CD14-positive monocyte (primary cell): ENCODE results near the gene MBD3. TPM values are rescaled to one million over a fixed set of nuclear protein-coding genes. Genes with fewer than 3 reads are reported as not detected.

Source experiments
- DNase-seq, 3 donors: peaks; one replicate each; pipeline ENCODE4 v3.0.0-alpha.2; 2011 to 2022
- H2AFZ ChIP-seq: 2 replicates; pipeline ENCODE4 v1.6.0; 2012; ENCODE audit warnings: mild to moderate bottlenecking, low read depth, low read length, inconsistent platforms; ENCODE audit not compliant: insufficient read depth, poor library complexity, severe bottlenecking
- H3K27ac ChIP-seq, 2 donors: 1 replicate in 1 of 2; 2 replicates in 1 of 2; pipeline ENCODE4 v1.5.1; 2012 to 2013; ENCODE audit warnings: low read length in 2 of 2, control low read depth in 1 of 2, inconsistent platforms in 1 of 2, low read depth in 1 of 2, mild to moderate bottlenecking in 1 of 2
- H3K27me3 ChIP-seq, 2 donors: one replicate each; pipeline versions ENCODE4 v1.6.0 to v1.6.1; 2011 to 2013; ENCODE audit warnings: low read length in 2 of 2; ENCODE audit not compliant: control insufficient read depth in 2 of 2, insufficient read depth in 2 of 2
- H3K36me3 ChIP-seq, 2 donors: replicated peaks in 1 of 2; 1 replicate in 1 of 2; 2 replicates in 1 of 2; pipeline versions ENCODE4 v1.5.1 to v1.6.1; 2012 to 2013; ENCODE audit warnings: low read length in 2 of 2, control low read depth in 1 of 2, inconsistent platforms in 1 of 2, mild to moderate bottlenecking in 1 of 2; ENCODE audit not compliant: insufficient read depth in 2 of 2, control insufficient read depth in 1 of 2
- H3K4me1 ChIP-seq, 2 donors: 1 replicate in 1 of 2; 2 replicates in 1 of 2; pipeline versions ENCODE4 v1.5.1 to v1.6.1; 2012 to 2013; ENCODE audit warnings: low read length in 2 of 2, control low read depth in 1 of 2, inconsistent platforms in 1 of 2, mild to moderate bottlenecking in 1 of 2, moderate library complexity in 1 of 2; ENCODE audit not compliant: insufficient read depth in 2 of 2, control insufficient read depth in 1 of 2
- H3K4me2 ChIP-seq: replicated peaks from 2 replicates; pipeline ENCODE3; 2012; ENCODE audit warnings: low read length, moderate library complexity, mild to moderate bottlenecking; ENCODE audit not compliant: poor library complexity, severe bottlenecking; ENCODE audit errors: extremely low read depth
- H3K4me3 ChIP-seq, 3 experiments: fragments of 200-600 bp in 1 of 3; sonication (generic) in 1 of 3; replicated peaks in 1 of 3; 1 replicate in 2 of 3; 2 replicates in 1 of 3; pipeline ENCODE4 v1.5.1; 2011 to 2013; ENCODE audit warnings: low read length in 3 of 3, mild to moderate bottlenecking in 3 of 3, control low read depth in 2 of 3, low read depth in 2 of 3, inconsistent platforms in 1 of 3, moderate library complexity in 1 of 3
- H3K79me2 ChIP-seq: 2 replicates; pipeline ENCODE4 v1.6.0; 2012; ENCODE audit warnings: mild to moderate bottlenecking, control low read depth, inconsistent platforms, low read length, moderate library complexity; ENCODE audit not compliant: insufficient read depth
- H3K9ac ChIP-seq: 2 replicates; pipeline ENCODE4 v1.6.0; 2017; ENCODE audit warnings: low read length, mild to moderate bottlenecking; ENCODE audit not compliant: insufficient read depth, poor library complexity, severe bottlenecking
- H3K9me3 ChIP-seq, 2 donors: replicated peaks in 1 of 2; 1 replicate in 1 of 2; 2 replicates in 1 of 2; pipeline versions ENCODE4 v1.5.1 to v1.6.1; 2012 to 2013; ENCODE audit warnings: low read length in 2 of 2, control low read depth in 1 of 2; ENCODE audit not compliant: control insufficient read depth in 1 of 2, insufficient read depth in 1 of 2
- H4K20me1 ChIP-seq: 2 replicates; pipeline ENCODE4 v1.6.0; 2012; ENCODE audit warnings: mild to moderate bottlenecking, low read length, control low read depth, moderate library complexity; ENCODE audit not compliant: insufficient read depth
- H3K27ac Mint-ChIP-seq, 7 donors: one replicate each; pipeline ENCODE4 v1.8.0; 2020; ENCODE audit warnings: mild to moderate bottlenecking in 7 of 7, mixed read lengths in 7 of 7, moderate library complexity in 6 of 7, inconsistent platforms in 2 of 7
- H3K27me3 Mint-ChIP-seq, 3 donors: one replicate each; pipeline ENCODE4 v1.8.0; 2021 to 2022; ENCODE audit warnings: low read depth in 3 of 3, mild to moderate bottlenecking in 3 of 3, mixed read lengths in 3 of 3, moderate library complexity in 3 of 3, inconsistent platforms in 1 of 3
- H3K36me3 Mint-ChIP-seq, 2 donors: one replicate each; pipeline ENCODE4 v1.8.0; 2020; ENCODE audit warnings: mixed read lengths in 2 of 2, inconsistent platforms in 1 of 2, mild to moderate bottlenecking in 1 of 2
- H3K4me1 Mint-ChIP-seq: one replicate; pipeline ENCODE4 v1.8.0; 2020; ENCODE audit warnings: mild to moderate bottlenecking, mixed read lengths
- H3K4me3 Mint-ChIP-seq, 2 donors: one replicate each; pipeline ENCODE4 v1.8.0; 2020; ENCODE audit warnings: mild to moderate bottlenecking in 2 of 2, mixed read lengths in 2 of 2, moderate library complexity in 1 of 2
- H3K9me3 Mint-ChIP-seq, 7 donors: one replicate each; pipeline ENCODE4 v1.8.0; 2020 to 2022; ENCODE audit warnings: mixed read lengths in 7 of 7, mild to moderate bottlenecking in 6 of 7, moderate library complexity in 6 of 7, inconsistent platforms in 2 of 7
- CTCF ChIP-seq: fragments of 200-600 bp; IDR thresholded peaks from one replicate; pipeline ENCODE4 v1.8.0; 2022; ENCODE audit warnings: antibody characterized with exemption, mild to moderate bottlenecking
- WGBS: methylation state at CpG from one replicate; pipeline ENCODE4 v1.1.5; 2013; ENCODE audit warnings: missing lambda C conversion rate; ENCODE audit not compliant: insufficient coverage; 5-methylcytosine and 5-hydroxymethylcytosine counted together
- intact Hi-C, 2 donors: fragments of 100-400 bp; cut with micrococcal nuclease; formaldehyde crosslinking; loops; one replicate each; pipeline versions ENCODE4 v1.15.0 to v1.15.1; 2023
- polyA plus RNA-seq, 3 donors: library from polyadenylated mRNA; depleted of rRNA in 1 of 3; unstranded in 2 of 3; stranded (reverse) in 1 of 3; fragments of 300-500 nt in 2 of 3; fragments of >200 nt in 1 of 3; fragmentation: Illumina TruSeq in 2 of 3; gene quantifications; 1 replicate in 2 of 3; 2 replicates in 1 of 3; pipeline ENCODE4 v1.2.3, GENCODE V29; 2012 to 2021

The MBD3 gene
- polyA plus RNA-seq, 3 donors, result 2.6 to 35.3 (median 4.9) TPM

- no peak for DNase-seq
- Histone ChIP-seq H4K20me1 (peaks cover 10% of the 10 kb centered on the region), H2AFZ (no peak overlapping the region), H3K27me3 (no peaks in the 10 kb centered on the region), H3K36me3 (peaks cover 18 to 23% of the 10 kb centered on the region in 2 donors), H3K9ac (no peak overlapping the region), H3K79me2 (peaks cover 8% of the 10 kb centered on the region), H3K4me2 (no peak overlapping the region), H3K9me3 (peaks cover 4 to 8% of the 10 kb centered on the region in 2 donors), H3K27ac (no peak overlapping the region), H3K4me3 (no peak overlapping the region), H3K4me1 (no peaks in the 10 kb centered on the region)
- H3K9me3 Mint-ChIP-seq, result peaks cover 0 to 9% (median 7%) of the 10 kb centered on the region in 7 donors
- H3K27me3 Mint-ChIP-seq, result peaks cover 0 to 2% (median 2%) of the 10 kb centered on the region in 3 donors
- H3K27ac Mint-ChIP-seq, result no peak overlapping the region
- TF ChIP-seq CTCF, result no peak
- peaks cover 26 to 37% of the 10 kb centered on the region in 2 donors for H3K36me3 Mint-ChIP-seq
- no peak overlapping the region for H3K4me3 Mint-ChIP-seq
- no peaks in the 10 kb centered on the region for H3K4me1 Mint-ChIP-seq
- intact Hi-C loops, result no loop called here
- WGBS, result 99% methylated on average over 17 of the region's 17 CpGs
These were observed 38.1 kb upstream of the MBD3 start for GRCh38 chr19:1630811-1631210.

- Mint-ChIP-seq H3K27me3 (peaks cover 0 to 2% (median under 1%) of the 10 kb centered on the region in 3 donors), H3K4me3 (no peak overlapping the region), H3K27ac (peak overlapping the region in 1 of 7 donors; percentile 24), H3K36me3 (peaks cover 19 to 33% of the 10 kb centered on the region in 2 donors), H3K4me1 (no peaks in the 10 kb centered on the region), H3K9me3 (peaks cover 0 to 4% (median 1%) of the 10 kb centered on the region in 7 donors)
- Histone ChIP-seq H4K20me1 (peaks cover 6% of the 10 kb centered on the region), H3K79me2 (peaks cover 8% of the 10 kb centered on the region), H3K9me3 (peaks cover 2 to 3% of the 10 kb centered on the region in 2 donors), H3K4me1 (no peaks in the 10 kb centered on the region), H3K4me2 (no peak overlapping the region), H3K27ac (no peak overlapping the region), H3K36me3 (peaks cover 23 to 25% of the 10 kb centered on the region in 2 donors), H3K4me3 (no peak overlapping the region), H3K9ac (no peak overlapping the region), H3K27me3 (no peaks in the 10 kb centered on the region), H2AFZ (no peak overlapping the region)
- no peak for DNase-seq
- no peak for TF ChIP-seq CTCF
- intact Hi-C loops, result no loop called here
- 92% methylated on average over 19 of the region's 20 CpGs for WGBS
These were observed 37.3 kb upstream of the MBD3 start for GRCh38 chr19:1630012-1630411.
